ENCODE data around the gene ACSL5.
A peak's percentile ranks its signal among the peaks of the same experiment; 100 is the strongest.

DNA sequence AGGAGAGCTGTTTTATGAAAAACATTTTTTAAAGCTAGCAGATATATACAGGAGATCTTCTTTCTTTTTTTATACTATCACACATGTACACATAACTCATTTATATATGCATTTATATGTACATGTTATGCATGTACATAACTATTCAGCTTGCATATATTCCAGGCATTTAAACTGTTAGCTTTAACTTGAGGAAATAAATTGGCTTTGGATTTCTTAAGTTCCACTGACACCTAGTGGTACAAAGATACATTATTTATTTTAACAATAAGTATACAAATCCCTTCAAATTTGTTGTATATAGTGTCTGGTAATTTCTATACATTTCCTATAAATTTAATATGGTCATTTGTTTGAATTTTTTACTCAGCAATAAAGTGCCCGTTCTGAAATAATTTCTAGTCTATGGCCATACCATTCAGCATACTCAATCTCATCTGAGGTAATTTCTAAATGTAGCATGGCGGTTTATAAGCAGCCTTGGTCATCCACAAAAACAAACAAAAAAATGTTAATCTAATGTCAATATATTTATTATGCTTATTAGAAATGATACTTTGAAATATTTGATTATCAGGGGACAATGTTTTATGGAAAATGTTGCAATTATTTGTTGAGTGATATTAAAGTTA lies 61.2 kb downstream of the ACSL5 start:
- TF ChIP-seq, protein P1, sequence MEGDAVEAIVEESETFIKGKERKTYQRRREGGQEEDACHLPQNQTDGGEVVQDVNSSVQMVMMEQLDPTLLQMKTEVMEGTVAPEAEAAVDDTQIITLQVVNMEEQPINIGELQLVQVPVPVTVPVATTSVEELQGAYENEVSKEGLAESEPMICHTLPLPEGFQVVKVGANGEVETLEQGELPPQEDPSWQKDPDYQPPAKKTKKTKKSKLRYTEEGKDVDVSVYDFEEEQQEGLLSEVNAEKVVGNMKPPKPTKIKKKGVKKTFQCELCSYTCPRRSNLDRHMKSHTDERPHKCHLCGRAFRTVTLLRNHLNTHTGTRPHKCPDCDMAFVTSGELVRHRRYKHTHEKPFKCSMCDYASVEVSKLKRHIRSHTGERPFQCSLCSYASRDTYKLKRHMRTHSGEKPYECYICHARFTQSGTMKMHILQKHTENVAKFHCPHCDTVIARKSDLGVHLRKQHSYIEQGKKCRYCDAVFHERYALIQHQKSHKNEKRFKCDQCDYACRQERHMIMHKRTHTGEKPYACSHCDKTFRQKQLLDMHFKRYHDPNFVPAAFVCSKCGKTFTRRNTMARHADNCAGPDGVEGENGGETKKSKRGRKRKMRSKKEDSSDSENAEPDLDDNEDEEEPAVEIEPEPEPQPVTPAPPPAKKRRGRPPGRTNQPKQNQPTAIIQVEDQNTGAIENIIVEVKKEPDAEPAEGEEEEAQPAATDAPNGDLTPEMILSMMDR (IDR thresholded peaks at IDR 0.05; ENCODE audit: insufficient read depth, low read depth, low read length), result peak; percentile 31
- TF ChIP-seq EZH2 (IDR thresholded peaks at IDR 0.05; ENCODE audit: insufficient read depth, low read length), result no peak

Measured in astrocyte (in vitro differentiated cells and primary cell).